GM18502 (cell line): ENCODE results near the gene VAMP3.

ENCODE experiments used
- ATAC-seq: cut with Tn5 transposase; IDR thresholded peaks from one replicate; pipeline ENCODE4 v1.9.1; 2021; ENCODE audit warnings: mild to moderate bottlenecking; ENCODE audit not compliant: unreplicated experiment, poor library complexity

Gene VAMP3, protein sequence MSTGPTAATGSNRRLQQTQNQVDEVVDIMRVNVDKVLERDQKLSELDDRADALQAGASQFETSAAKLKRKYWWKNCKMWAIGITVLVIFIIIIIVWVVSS

DNA sequence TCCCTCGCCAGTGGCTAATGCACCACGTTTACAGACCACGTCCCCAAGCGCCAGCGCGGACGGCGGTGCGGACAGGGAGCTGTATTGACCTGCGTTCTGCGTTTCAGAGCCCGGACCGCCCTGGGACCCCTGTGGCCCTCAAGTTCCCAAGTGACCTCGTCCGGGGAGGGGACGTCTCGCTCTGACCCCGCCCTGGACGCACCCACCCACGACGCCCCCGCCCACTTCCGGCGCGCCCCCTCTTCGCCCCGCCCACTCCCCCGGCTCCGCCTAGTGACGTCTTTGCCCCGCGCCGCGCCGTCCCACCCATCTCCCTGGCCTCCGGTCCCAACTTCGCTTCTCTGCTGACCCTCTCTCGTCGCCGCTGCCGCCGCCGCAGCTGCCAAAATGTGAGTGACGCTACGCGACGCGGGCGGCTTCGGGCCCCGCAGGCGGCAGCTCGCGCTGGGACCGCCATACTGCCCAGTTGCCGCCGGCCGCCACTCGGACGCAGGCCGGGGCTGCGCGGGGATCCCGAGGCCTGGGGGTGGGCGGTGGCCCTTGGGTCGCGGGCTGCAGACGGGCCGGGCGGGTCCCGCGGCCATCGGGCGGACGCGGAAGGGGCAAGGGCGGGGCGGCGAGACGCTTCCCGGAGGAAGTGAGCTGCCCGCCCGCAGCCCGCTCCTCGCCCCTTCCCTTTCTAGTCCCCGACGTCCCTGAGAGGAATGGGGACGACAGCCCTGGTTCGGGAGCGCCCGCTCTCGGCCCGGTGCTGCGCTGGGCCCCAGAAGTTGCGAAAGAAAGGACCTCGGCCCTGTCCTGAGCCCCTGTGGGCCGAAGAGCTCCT, at the start of gene VAMP3:
Gene VAMP3, plus strand, starts transcription at position 300 of the 826 bp plus-strand sequence. Its CDS starts 88 bp downstream, at position 388.
- ATAC-seq: peak; percentile 80

GRCh38 chr1:7721940-7722669, 49.0 kb upstream of the VAMP3 start:
- no peak for ATAC-seq

- no peak for ATAC-seq
Measured at GRCh38 chr1:7722670-7723012, 48.5 kb upstream of the VAMP3 start.

- ATAC-seq: no peak
Measured at GRCh38 chr1:7726623-7727022, 44.5 kb upstream of the VAMP3 start.

- ATAC-seq: no peak
Measured at GRCh38 chr1:7727809-7728471, 43.2 kb upstream of the VAMP3 start.

- no peak for ATAC-seq
Measured at GRCh38 chr1:7729761-7730160, 41.3 kb upstream of the VAMP3 start.

DNA sequence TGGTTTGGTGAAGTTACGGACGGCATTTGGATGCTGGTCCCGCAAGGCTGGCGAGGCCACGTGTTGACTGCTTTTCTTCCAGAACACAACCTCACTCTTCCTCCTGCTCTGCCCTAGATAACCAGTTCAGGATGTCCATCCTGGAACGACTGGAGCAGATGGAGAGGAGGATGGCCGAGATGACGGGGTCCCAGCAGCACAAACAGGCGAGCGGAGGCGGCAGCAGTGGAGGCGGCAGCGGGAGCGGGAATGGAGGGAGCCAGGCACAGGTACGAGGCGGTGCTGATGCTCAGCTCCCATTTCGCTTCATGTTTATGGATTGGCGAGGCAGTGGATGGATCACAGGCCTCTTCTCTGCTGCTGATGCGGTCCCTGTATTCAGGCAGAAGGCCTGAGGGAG, 38.8 kb upstream of the VAMP3 start:
- ATAC-seq: no peak

DNA sequence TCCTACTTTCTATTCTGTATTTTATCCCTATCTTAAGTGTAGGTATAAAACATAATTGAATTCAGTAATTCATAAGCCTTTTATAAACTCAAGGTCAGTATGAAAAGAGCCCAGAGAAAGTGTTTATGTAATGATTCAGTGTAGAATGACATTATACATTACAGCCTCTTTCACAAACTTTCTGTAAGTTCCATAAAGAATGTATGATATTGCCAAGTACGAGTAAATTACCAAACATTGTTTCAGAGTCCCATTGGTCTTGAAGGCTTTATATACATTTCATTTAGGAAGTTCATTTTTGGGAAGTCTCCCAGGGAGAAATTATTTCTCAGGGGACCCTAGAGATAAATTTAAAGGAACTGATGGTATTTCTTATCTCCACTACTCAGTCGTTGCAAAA, 37.8 kb upstream of the VAMP3 start:
- no peak for ATAC-seq

DNA sequence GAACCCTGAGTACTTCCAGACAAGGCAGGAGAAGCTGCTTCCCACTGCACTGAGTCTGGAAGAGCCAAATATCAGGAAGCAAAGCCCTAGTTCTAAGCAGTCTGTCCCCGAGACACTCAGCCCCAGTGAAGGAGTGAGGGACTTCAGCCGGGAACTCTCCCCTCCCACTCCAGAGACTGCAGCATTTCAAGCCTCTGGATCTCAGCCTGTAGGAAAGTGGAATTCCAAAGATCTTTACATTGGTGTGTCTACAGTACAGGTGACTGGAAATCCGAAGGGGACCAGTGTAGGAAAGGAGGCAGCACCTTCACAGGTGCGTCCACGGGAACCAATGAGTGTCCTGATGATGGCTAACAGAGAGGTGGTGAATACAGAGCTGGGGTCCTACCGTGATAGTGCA, 33.1 kb upstream of the VAMP3 start:
- no peak for ATAC-seq

- no peak for ATAC-seq
Measured at GRCh38 chr1:7743346-7743745, 27.8 kb upstream of the VAMP3 start.

GRCh38 chr1:7744882-7745281, 26.2 kb upstream of the VAMP3 start:
- no peak for ATAC-seq

- ATAC-seq: no peak
Measured at GRCh38 chr1:7745783-7746182, 25.3 kb upstream of the VAMP3 start.

- ATAC-seq: no peak
Measured at GRCh38 chr1:7747605-7748004, 23.5 kb upstream of the VAMP3 start.

DNA sequence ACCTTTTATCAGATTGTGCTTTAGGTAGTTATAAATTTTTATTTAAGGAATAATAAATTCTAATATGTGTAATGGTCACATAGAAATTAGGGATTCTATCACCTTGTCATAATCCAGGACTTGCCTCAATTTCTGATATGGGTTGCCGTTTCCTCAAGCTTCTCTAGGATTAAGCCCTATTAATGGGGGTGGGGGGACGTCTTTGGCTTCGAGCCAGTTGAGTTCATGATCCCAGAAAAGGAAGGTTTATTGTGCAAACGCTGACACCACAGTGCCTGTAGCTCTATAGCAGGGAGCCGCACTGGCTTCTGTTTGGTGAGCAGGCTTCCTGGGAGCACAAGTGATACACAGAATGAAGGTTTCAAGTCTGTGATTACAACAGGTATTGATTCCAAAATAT, 22.0 kb upstream of the VAMP3 start:
- ATAC-seq: no peak

- ATAC-seq: no peak
Measured at GRCh38 chr1:7751174-7751573, 19.9 kb upstream of the VAMP3 start.

- no peak for ATAC-seq
Measured at GRCh38 chr1:7752512-7753417, 18.3 kb upstream of the VAMP3 start.

- ATAC-seq: no peak
Measured at GRCh38 chr1:7753641-7754040, 17.5 kb upstream of the VAMP3 start.

DNA sequence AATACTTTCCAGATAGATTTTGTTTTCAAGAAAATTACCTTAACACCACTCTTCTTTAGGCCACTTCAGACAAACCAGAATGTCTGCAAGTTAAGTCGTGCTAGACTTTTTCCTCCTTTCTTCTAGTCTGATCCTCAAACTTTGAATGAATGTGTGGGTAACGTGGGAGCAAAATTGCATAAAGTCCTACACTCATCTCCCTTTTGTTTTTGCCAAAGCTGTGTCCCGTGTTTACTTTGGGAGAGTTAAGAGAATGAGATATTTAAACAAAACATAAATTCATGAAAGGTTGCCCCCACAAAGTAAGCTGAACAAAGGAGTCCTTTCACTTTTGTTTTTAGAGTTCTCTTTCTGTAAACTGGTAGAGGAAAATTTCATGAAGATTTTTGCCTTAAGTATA, 16.9 kb upstream of the VAMP3 start:
- ATAC-seq: no peak

GRCh38 chr1:7755448-7755847, 15.6 kb upstream of the VAMP3 start:
- ATAC-seq: no peak

- no peak for ATAC-seq
Measured at GRCh38 chr1:7760245-7760644, 10.9 kb upstream of the VAMP3 start.
